PC-3 (cell line): ENCODE measurements around the gene LHFPL6.

ENCODE experiments used
- CTCF ChIP-seq: fragments of 300-600 bp; sonication (generic); conservative IDR thresholded peaks from 2 replicates; pipeline ENCODE4 v1.5.1; 2017; ENCODE audit warnings: antibody characterized with exemption, low read depth, mild to moderate bottlenecking, low read length
- EZH2 ChIP-seq: fragments of 300-600 bp; sonication (generic); IDR thresholded peaks from one replicate; pipeline ENCODE4 v1.6.1; 2017; ENCODE audit warnings: antibody characterized with exemption, mild to moderate bottlenecking, low read length; ENCODE audit not compliant: unreplicated experiment
- EZH2phosphoT487 ChIP-seq: fragments of 300-600 bp; sonication (generic); IDR thresholded peaks from 2 replicates; pipeline ENCODE4 v1.6.1; 2018; ENCODE audit warnings: mild to moderate bottlenecking, antibody characterized with exemption, low read length, borderline replicate concordance

- no peak for TF ChIP-seq CTCF
- no peak for TF ChIP-seq EZH2
- TF ChIP-seq EZH2phosphoT487, result no peak
These were observed 139.4 kb downstream of the LHFPL6 start for GRCh38 chr13:39463611-39464010.
